Memory B cell (primary cell): ENCODE measurements around the gene COCH.
A peak's percentile ranks its signal among the peaks of the same experiment; 100 is the strongest.

ENCODE experiments used
- ATAC-seq: fragments of 150-1000 bp; cut with Tn5 transposase; 2 replicates; pipeline ENCODE4 v1.10.0; 2021; ENCODE audit warnings: low read depth, mild to moderate bottlenecking, moderate library complexity
- DNase-seq, 2 donors: peaks; one replicate each; pipeline ENCODE4 v3.0.0; 2022; ENCODE audit warnings: low spot score in 2 of 2
- H3K27ac Mint-ChIP-seq: one replicate; pipeline ENCODE4 v1.8.0; 2022; ENCODE audit warnings: mild to moderate bottlenecking, moderate library complexity, mixed read lengths
- H3K27me3 Mint-ChIP-seq: one replicate; pipeline ENCODE4 v1.8.0; 2022; ENCODE audit warnings: mixed read lengths
- H3K36me3 Mint-ChIP-seq: one replicate; pipeline ENCODE4 v1.8.0; 2022; ENCODE audit warnings: mild to moderate bottlenecking, mixed read lengths
- H3K4me1 Mint-ChIP-seq: one replicate; pipeline ENCODE4 v1.8.0; 2022; ENCODE audit warnings: mixed read lengths
- H3K4me3 Mint-ChIP-seq: one replicate; pipeline ENCODE4 v1.8.0; 2022; ENCODE audit warnings: mild to moderate bottlenecking, moderate library complexity, mixed read lengths
- H3K9me3 Mint-ChIP-seq: one replicate; pipeline ENCODE4 v1.8.0; 2022; ENCODE audit warnings: mixed read lengths

Gene COCH

GRCh38 chr14:30874120-30874998, at the start of gene COCH:
COCH (plus strand) TSS chr14:30874559; CDS start chr14:30874939, 380 bp downstream.
- Mint-ChIP-seq H3K36me3 (no peaks in the 10 kb centered on the region), H3K27me3 (peaks cover 2% of the 10 kb centered on the region)

DNA sequence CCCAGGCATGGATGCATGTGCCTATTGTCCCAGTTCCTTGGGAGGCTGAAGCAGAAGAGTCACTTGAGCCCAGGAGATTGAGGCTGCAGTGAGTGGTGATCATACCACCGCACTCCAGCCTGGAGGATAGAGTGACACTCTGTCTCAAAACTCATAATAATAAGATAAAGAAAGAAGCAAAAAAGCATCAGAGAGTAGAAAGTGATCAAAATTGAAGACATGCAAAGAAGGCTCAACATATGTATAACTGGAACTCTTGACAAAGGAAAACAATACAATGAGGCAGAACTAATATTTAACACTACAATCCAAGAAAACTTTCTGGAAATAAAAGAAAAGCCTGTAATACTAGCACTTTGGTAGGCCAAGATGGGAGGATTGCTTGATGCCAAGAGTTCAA, 48.3 kb upstream of the COCH start:
- H3K9me3 Mint-ChIP-seq = peaks cover 13% of the 10 kb centered on the region
- no peak overlapping the region for H3K4me3 Mint-ChIP-seq
- peaks cover 5% of the 10 kb centered on the region for H3K4me1 Mint-ChIP-seq
- peaks cover 5% of the 10 kb centered on the region for H3K36me3 Mint-ChIP-seq
- peaks cover 2% of the 10 kb centered on the region for H3K27me3 Mint-ChIP-seq
- no peak for ATAC-seq
- no peak for DNase-seq
- H3K27ac Mint-ChIP-seq = no peak overlapping the region

More at GRCh38 chr14:30874120-30874998, at the start of gene COCH:
- DNase-seq (peak; percentile 49 to 64), ATAC-seq (peak; percentile 78)
- Mint-ChIP-seq H3K4me1 (peaks cover 14% of the 10 kb centered on the region), H3K9me3 (no peaks in the 10 kb centered on the region), H3K27ac (peak within 1 kb of the TSS; percentile 58), H3K4me3 (peak within 1 kb of the TSS; percentile 87)

DNA sequence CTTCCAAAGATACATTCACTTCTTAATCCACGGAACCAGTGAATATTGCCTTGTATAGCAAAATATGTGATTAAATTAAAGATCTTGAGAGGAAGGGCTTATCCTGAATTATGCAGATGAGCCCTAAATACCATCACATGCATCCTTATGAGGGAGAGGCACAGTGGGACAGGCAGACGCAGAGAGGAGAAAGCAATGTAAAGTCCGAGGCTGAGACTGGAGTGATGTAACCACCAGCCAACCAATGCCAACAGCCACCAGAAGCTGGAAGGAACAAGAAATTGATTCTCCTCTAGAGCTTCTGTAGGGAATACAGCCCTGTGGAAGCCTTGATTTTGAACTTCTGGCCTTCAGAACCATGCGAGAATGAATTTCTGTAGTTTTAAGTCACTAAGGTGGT, 44.5 kb upstream of the COCH start:
- no peak for DNase-seq
- ATAC-seq = no peak

GRCh38 chr14:30834353-30834752, 40.0 kb upstream of the COCH start:
- Mint-ChIP-seq H3K4me3 (no peak overlapping the region), H3K27ac (no peak overlapping the region), H3K4me1 (no peaks in the 10 kb centered on the region), H3K9me3 (peaks cover 10% of the 10 kb centered on the region), H3K27me3 (no peaks in the 10 kb centered on the region), H3K36me3 (peaks cover 4% of the 10 kb centered on the region)
- ATAC-seq (no peak), DNase-seq (no peak)

More for the DNA sequence above, 44.5 kb upstream of the COCH start:
- H3K27me3 Mint-ChIP-seq = no peaks in the 10 kb centered on the region
- H3K36me3 Mint-ChIP-seq = peaks cover 4% of the 10 kb centered on the region
- H3K4me1 Mint-ChIP-seq = no peaks in the 10 kb centered on the region
- no peak overlapping the region for H3K27ac Mint-ChIP-seq
- peaks cover 12% of the 10 kb centered on the region for H3K9me3 Mint-ChIP-seq
- no peak overlapping the region for H3K4me3 Mint-ChIP-seq

DNA sequence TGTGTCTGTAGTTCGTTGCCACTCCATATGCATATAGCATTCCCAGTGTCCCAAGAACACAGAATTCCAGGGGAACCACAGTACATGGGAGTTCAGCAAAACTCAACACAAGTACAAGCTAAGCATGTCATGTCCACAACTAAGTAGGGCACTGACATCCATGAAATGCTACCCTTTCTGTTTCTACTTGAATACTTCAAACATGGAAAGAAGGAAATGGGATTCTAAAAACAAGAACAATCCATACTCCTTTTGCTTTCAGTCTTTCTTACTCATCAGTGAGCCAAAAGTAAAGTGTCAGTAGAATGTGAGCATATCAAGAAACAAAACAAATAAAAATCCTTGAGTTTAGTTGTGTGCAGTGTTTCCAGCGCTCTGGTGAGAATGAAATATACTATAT, 36.0 kb upstream of the COCH start:
- Mint-ChIP-seq H3K27ac (no peak overlapping the region), H3K4me3 (no peak overlapping the region), H3K27me3 (no peaks in the 10 kb centered on the region), H3K36me3 (peaks cover 4% of the 10 kb centered on the region), H3K9me3 (peaks cover 9% of the 10 kb centered on the region), H3K4me1 (peaks cover 2% of the 10 kb centered on the region)
- DNase-seq (no peak), ATAC-seq (no peak)

DNA sequence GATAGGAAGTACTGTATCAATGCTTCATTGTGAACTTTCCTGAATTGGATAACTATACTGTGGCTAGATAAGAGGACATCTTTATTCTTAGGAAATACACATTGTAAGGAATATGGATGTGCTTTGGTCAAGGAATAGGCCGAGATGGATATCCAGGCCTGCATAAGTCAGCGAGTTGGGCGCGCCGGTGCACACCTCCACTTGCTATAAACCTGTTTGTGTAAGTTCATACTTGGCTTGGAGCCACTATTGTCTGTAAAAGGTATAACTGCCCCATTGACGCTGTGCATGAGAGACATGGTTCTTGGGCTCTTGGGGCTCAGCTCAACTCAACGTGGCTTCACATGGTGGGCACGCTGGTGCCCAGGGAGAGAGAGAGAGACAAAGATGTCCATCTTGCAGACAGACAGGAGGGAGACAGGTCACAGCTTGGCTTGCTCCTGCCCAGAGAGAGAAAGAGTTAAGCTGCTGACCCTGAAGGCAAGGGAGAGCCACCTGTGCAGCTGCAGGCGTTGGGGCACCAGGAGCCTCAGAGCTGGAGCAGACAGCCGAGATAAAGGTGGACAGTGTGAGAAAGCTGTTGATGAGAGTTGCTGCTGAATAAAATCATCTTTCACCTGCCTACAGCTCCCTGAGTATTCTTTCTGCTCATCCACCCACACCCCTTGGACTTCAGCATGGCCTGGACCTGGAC, 34.1 kb upstream of the COCH start:
- H3K27ac Mint-ChIP-seq = no peak overlapping the region
- no peaks in the 10 kb centered on the region for H3K36me3 Mint-ChIP-seq
- peaks cover 3% of the 10 kb centered on the region for H3K27me3 Mint-ChIP-seq
- no peak for ATAC-seq
- no peak for DNase-seq
- no peak overlapping the region for H3K4me3 Mint-ChIP-seq
- H3K4me1 Mint-ChIP-seq = peaks cover 2% of the 10 kb centered on the region
- peaks cover 1% of the 10 kb centered on the region for H3K9me3 Mint-ChIP-seq

DNA sequence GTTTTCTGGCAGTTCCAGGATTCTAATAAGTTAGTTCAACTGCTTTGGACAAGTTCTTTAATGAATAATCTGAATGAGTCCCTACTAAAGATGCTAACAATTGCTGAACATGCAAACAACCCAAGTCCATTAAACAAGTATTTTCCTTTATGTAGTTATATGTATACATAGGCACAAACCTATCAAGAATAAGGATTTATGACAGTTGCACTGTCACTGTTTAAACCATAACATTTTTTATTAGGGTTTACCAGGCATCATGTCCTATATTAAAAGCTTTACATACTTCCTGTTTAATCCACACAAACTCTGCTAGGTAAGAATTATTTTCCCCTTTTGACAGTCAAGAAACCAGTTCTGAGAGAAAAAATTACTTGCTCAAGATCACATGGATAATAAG, 31.9 kb upstream of the COCH start:
- DNase-seq (no peak), ATAC-seq (no peak)
- no peaks in the 10 kb centered on the region for H3K36me3 Mint-ChIP-seq
- H3K27ac Mint-ChIP-seq = no peak overlapping the region
- H3K27me3 Mint-ChIP-seq = peaks cover 4% of the 10 kb centered on the region
- no peak overlapping the region for H3K4me3 Mint-ChIP-seq
- H3K9me3 Mint-ChIP-seq = no peaks in the 10 kb centered on the region
- peaks cover 2% of the 10 kb centered on the region for H3K4me1 Mint-ChIP-seq

DNA sequence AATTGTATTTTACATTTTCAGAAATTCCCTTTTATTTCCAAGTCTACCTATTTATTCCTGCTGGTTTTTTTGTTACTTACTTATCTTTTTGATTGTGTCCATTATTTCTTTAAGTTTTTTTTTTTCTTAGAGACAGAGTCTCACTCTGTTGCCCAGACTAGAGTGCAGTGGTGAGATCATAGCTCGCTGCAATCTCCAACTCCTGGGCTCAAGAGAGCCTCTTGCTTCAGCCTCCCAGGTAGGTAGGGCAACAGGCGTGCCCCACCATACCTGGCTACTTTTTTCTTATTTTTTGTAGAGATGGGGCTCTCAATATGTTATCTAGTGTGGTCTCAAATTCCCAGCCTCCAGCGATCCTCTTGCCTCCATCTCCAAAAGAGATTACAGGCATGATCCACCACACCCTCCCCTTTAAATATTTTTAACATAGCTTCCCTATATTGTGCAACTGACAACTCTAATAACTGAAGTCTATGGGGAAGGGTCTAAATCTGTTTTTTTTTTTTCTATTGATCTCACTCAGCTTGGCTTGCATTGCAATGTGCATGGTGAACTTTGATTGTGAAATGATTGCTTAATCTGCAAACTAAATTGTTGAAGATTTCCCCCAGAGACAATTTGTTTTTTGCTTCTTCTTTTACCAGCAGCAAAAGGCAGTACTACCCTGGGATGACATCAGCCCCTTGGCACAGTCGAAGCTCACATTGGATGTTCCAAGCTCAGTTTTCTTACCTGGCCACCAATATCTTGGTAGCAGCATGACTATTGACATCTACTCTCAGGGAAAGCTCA, 25.7 kb upstream of the COCH start:
- H3K36me3 Mint-ChIP-seq = no peaks in the 10 kb centered on the region
- H3K9me3 Mint-ChIP-seq = peaks cover 2% of the 10 kb centered on the region
- DNase-seq = no peak
- no peak overlapping the region for H3K27ac Mint-ChIP-seq
- H3K27me3 Mint-ChIP-seq = peaks cover 7% of the 10 kb centered on the region
- peaks cover 14% of the 10 kb centered on the region for H3K4me1 Mint-ChIP-seq
- no peak overlapping the region for H3K4me3 Mint-ChIP-seq
- no peak for ATAC-seq

- H3K4me3 Mint-ChIP-seq = no peak overlapping the region
- H3K27me3 Mint-ChIP-seq = peaks cover 5% of the 10 kb centered on the region
- H3K27ac Mint-ChIP-seq = no peak overlapping the region
- peaks cover 2% of the 10 kb centered on the region for H3K9me3 Mint-ChIP-seq
- no peaks in the 10 kb centered on the region for H3K36me3 Mint-ChIP-seq
- DNase-seq (no peak), ATAC-seq (peak; percentile 42)
- H3K4me1 Mint-ChIP-seq = peaks cover 15% of the 10 kb centered on the region
Measured at GRCh38 chr14:30849354-30849753, 25.0 kb upstream of the COCH start.

DNA sequence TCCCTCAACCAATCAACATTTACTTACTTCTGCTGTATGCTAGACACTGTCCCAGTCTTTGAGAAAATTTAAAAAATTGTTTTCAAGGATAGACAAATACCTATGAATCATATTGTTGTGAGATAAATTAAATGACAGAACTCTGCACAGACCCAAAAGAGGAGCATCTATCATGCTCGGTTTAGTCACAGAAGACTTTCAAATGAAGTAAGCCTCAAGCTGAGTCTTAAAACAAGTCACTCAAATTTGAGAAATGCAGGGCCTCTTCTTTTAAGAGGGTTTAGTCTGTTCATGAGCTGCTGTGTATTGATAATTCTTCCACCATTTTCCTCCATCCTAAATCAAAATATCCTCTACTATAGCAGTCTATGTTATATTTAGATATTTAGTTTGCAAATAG, 24.4 kb upstream of the COCH start:
- Mint-ChIP-seq H3K4me1 (peaks cover 18% of the 10 kb centered on the region), H3K27me3 (peaks cover 6% of the 10 kb centered on the region), H3K9me3 (peaks cover 2% of the 10 kb centered on the region), H3K4me3 (no peak overlapping the region), H3K36me3 (no peaks in the 10 kb centered on the region), H3K27ac (no peak overlapping the region)
- no peak for DNase-seq
- ATAC-seq = no peak

GRCh38 chr14:30853946-30854345, 20.4 kb upstream of the COCH start:
- ATAC-seq (no peak), DNase-seq (no peak)
- peaks cover 23% of the 10 kb centered on the region for H3K4me1 Mint-ChIP-seq
- no peak overlapping the region for H3K4me3 Mint-ChIP-seq
- peaks cover 6% of the 10 kb centered on the region for H3K27me3 Mint-ChIP-seq
- H3K9me3 Mint-ChIP-seq = peaks cover 2% of the 10 kb centered on the region
- no peaks in the 10 kb centered on the region for H3K36me3 Mint-ChIP-seq
- no peak overlapping the region for H3K27ac Mint-ChIP-seq

DNA sequence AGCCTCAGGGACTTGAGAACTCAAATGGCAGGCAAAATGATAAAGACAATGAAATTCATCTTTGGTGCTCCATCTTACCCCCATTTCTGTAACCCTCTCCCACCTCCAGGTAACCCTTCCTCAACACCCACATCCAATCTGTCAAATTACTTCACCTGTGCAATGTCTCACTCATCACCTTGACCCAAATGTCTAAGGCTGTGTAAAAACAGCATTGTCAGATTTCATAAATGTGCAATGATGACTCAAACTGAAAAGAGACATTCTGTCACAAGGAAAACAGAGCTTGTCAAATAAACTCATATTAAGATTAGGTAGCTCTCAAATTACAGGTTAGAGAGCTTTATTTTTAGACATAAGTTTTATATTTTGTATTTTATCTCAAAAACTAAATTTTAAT, 19.9 kb upstream of the COCH start:
- DNase-seq (no peak), ATAC-seq (no peak)
- Mint-ChIP-seq H3K4me1 (peaks cover 18% of the 10 kb centered on the region), H3K27ac (no peak overlapping the region), H3K9me3 (peaks cover 2% of the 10 kb centered on the region), H3K4me3 (no peak overlapping the region), H3K36me3 (no peaks in the 10 kb centered on the region), H3K27me3 (peaks cover 6% of the 10 kb centered on the region)

DNA sequence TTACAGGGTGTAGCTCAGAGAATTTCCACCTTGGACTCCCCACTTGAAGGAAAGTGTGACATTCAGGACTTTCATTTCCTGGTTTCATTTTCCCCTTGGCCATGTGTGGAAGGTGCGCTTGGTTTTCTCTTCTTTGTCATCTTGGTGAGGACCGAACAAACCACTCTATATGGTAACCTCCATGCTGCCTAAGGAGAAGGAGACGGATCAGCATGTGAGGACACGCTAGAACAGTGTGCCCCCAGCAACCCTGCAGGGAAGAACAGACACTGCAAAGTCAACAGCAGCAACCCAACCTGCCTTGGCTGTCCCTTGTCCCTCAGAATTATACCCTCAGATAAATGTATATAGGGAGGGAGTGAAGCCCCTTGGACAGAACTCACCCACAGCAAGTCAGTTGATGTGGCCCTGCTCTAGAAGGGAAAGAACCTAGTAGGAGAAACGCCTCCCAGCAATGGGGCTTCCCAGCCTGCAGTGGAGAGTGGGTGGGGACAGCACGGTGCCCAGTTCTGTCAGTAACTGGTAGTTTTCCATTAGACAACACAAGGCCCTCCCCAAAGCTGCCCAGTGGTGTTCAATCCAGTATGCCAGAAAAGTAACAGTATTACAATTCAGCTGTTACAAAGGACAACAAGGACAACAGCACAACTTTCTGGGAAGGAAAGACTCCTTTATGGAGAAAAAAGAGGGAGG, 18.9 kb upstream of the COCH start:
- Mint-ChIP-seq H3K27me3 (peaks cover 5% of the 10 kb centered on the region), H3K27ac (peak overlapping the region; percentile 11), H3K9me3 (peaks cover 1% of the 10 kb centered on the region), H3K36me3 (no peaks in the 10 kb centered on the region), H3K4me3 (peak overlapping the region; percentile 25), H3K4me1 (peaks cover 14% of the 10 kb centered on the region)
- DNase-seq (no peak), ATAC-seq (peak; percentile 56)
